Measurements from ENCODE around the gene RBM38. TPM values are rescaled to one million over a fixed set of nuclear protein-coding genes. Genes with fewer than 3 reads are reported as not detected.

The RBM38 gene
- polyA plus RNA-seq, 3 donors: 28.3 to 34.5 (median 32.6) TPM

GRCh38 chr20:57384953-57385761, 6.0 kb upstream of the RBM38 start:
- DNase-seq (ENCODE audit: extremely low read depth in 1 of 11, low read depth in 9 of 11, low spot score in 4 of 11): no peak

GRCh38 chr20:57385940-57386339, 5.3 kb upstream of the RBM38 start:
- DNase-seq (ENCODE audit: extremely low read depth in 1 of 11, low read depth in 9 of 11, low spot score in 4 of 11): no peak

- no peak for DNase-seq (ENCODE audit: extremely low read depth in 1 of 11, low read depth in 9 of 11, low spot score in 4 of 11)
These were observed 4.4 kb upstream of the RBM38 start for GRCh38 chr20:57386762-57387161.

DNA sequence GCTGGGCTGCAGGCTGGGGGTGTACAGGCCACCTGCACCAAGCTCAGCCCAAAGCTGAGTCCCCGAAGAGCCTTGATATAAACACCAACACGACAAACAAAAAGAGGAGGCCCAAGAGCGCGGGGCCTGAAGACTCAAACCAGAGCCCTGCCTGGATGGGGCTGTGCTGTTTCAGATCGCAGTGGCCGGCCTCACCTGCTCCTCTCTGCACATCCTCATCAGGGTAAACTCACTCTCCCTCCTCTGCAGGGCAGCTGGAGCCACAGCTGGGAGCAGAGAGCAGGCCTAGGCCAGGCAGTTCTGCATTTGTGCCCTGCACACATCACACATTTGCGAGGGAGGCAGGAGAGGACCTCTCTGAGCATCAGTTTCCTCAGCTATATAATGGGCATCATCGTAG, 3.7 kb upstream of the RBM38 start:
- no peak for DNase-seq (ENCODE audit: extremely low read depth in 1 of 11, low read depth in 9 of 11, low spot score in 4 of 11)

DNA sequence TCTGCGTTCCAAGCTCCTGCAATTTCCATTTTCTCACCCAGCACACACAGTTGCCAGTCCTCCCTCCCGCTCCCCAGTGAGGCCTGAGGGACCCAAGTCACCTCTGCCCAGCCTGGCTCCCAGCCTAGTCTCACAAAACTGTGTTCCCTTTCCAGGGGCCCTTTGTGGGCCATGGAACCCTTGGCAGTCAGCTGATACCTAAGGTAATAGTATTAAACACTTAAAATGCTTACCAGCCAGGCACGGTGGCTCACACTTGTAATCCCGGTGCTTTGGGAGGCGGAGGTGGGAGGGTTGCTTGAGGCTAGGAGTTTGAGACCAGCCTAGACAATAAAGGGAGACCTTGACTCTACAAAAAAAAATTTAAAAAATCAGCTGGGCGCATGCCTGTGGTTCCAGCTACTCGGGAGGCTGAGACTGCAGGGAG, 3.2 kb upstream of the RBM38 start:
- DNase-seq (ENCODE audit: extremely low read depth in 1 of 11, low read depth in 9 of 11, low spot score in 4 of 11): no peak

DNA sequence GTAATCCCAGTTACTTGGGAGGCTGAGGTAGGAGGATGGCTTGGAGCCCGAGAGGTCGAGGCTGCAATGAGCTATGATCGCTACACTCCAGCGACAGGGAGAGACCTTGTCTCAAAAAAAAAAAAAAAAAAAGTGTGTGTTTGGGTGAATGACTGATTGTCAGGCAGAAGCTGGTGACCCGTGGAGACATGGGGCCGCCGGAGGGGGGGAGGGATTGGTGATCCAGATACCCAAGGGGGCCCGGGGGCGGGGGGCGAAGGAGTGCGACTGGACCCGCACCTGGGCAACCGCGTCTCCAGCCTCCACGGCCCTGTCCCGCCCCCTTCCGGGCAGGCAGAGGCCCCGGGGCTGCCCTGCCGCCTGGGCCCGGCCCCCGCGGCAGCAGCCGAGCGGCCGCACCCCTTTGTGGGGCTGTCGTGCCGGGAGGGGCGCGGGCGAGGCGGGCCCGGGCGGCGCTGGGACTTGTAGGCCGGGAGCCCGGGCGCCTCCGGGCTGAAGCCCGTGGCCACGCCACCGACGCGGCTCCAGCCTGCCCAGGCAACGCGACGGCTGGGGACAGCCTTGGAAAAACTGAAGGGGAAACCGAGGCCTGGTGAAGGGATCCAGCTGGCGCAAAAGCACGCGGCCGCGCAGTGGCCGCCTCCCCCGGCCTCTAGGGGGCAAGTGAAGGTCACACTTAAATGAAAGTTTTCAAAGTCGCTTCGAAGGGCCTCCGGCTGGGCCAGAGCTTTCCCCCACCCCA, 2.1 kb upstream of the RBM38 start:
- peak in 7 of 11 donors; percentile 53 to 78 (median 67) for DNase-seq (ENCODE audit: extremely low read depth in 1 of 11, low read depth in 9 of 11, low spot score in 4 of 11)

- no peak for DNase-seq (ENCODE audit: extremely low read depth in 1 of 11, low read depth in 9 of 11, low spot score in 4 of 11)
These were observed 1.2 kb upstream of the RBM38 start for GRCh38 chr20:57389695-57390603.

DNA sequence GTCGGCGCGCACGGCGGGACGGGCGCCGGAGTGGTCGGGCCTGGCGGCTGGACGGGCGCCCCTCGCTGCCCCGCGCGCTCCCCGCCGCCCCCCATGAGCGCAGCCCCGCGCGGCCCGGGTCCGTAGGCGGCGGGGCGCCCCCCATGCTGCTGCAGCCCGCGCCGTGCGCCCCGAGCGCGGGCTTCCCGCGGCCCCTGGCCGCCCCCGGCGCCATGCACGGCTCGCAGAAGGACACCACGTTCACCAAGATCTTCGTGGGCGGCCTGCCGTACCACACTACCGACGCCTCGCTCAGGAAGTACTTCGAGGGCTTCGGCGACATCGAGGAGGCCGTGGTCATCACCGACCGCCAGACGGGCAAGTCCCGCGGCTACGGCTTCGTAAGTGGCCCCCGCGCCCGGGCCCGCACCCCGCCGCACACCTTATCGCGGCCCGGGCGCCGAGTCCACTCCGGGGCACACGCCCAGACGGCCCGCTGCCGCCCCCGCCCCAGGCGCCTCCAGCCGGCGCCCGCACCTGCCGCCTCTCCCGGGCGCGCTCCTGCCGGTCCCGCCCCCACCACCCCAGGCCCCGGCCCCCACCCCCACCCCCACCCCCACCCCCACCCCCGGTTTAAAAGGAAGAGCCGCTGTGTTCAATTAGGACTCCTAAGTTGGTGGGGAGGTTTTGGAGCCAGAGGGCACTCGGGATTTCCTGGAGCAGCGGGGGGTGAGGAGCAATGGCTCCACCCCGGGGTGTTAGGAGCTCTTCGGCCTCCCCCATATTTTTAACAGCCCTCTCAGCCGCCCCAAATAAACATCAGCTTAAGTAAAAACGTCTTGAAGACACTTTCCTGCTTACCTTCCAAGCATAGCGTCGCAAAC, 474 bp downstream of the RBM38 start:
- DNase-seq (ENCODE audit: extremely low read depth in 1 of 11, low read depth in 9 of 11, low spot score in 4 of 11): no peak

DNA sequence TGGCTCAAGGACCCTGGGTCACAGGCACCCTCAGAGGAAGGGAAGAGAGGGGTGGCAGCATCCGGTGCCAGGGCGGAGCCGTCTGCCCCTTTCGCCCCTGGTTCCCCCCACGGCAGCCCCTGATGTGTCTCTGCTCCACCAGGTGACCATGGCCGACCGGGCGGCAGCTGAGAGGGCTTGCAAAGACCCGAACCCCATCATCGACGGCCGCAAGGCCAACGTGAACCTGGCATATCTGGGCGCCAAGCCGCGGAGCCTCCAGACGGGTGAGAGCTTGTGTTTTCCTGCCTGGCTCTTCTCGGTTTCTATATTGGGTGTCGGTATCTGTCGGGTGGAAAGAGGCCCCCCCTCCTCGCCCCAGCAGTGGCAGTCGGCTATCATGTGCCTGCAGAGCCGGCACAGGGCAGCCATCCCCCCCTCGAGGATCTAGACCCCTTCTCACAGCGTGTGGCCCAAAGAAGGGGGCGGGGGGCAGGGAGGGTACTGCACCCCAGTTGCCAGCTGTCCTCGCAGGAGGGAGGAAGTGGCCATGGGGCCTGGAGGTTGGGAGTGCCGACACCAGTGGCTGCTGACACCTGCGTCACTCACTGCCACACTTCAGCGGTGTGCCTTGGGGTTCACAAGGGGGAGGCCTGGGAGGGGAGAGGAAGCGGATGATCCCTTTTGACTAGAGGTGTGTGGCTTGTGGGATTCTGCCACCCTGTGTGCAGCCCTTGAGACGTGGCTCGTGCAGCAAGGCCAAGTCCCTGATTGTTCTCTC, 1.5 kb downstream of the RBM38 start:
- no peak for DNase-seq (ENCODE audit: extremely low read depth in 1 of 11, low read depth in 9 of 11, low spot score in 4 of 11)

DNA sequence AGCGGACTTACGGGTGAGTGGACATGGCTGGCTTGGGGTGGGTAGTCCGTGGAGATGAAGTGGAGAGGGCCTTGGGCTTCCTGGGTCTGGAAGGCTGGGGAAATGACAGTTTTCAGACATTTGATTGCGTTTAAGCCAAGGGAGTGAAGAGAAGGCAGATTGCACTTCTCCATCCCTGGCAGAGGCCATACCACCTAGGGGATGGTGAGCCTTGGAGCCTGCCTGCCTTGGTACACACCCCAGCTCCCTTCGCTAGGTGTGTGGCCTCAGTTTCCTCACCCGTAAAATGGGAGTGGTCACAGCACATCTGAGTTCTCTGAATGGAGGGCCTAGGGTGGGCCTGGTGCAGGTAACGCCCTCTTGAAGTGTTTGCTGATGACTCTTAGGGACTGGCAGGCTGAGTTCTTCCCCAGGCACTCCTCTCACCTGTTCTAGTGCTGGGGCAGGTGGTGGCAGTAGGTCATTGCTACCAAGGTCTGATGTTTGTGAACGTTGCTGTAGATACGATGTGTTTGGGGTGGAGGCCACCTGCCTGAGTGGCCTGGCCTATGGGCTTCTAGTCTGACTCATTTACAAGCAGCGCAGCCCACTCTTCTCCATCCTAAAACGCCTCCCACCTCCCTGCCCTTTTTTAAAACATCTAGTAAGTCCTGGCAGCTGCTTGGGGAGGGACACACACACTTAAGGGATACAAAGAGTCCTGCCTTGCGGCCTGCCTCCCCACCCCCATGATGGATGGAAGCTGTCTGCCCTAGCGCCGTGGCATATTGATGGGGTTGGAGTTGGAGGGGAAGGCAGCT, 2.3 kb downstream of the RBM38 start:
- no peak for DNase-seq (ENCODE audit: extremely low read depth in 1 of 11, low read depth in 9 of 11, low spot score in 4 of 11)

- no peak for DNase-seq (ENCODE audit: extremely low read depth in 1 of 11, low read depth in 9 of 11, low spot score in 4 of 11)
These were observed 3.2 kb downstream of the RBM38 start for GRCh38 chr20:57394121-57395082.

- DNase-seq (ENCODE audit: extremely low read depth in 1 of 11, low read depth in 9 of 11, low spot score in 4 of 11): no peak
These were observed 4.1 kb downstream of the RBM38 start for GRCh38 chr20:57395111-57395966.

DNA sequence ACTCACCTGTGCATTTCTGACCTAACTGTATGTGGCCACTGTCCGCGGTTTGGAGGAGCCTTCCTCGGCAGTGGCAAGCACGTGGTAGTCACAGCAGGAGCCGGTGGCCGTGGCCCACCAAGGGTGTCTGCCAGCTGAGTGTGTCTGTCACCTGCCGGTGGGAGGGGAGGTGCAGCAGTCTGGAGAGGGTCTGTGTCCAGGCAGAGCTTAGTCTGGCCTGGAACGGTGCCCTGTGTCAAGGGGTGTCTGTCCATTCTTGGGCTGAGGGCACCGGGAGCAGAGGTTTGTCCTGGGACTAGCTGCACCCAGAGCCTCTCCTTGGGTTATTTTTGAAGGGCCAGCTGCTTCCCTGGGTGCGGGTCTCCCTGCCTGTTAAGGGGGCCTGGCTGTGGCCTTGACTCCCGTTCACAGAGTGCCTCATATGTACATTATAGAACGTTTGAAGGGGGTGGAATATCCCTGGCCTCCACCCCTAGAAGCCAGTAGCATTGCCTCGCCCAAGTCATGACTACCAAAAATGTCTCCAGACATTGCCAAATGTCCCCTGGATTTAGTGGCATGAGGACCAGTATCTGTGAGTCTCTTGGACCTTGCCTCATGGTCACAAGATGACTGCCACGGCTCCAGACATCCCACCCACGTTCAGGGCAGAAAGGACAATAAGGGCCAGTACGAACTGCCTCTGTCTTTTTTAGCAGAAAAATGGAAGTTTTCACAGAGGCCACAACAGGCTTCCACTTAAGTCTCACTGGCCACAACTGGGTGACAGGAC, 5.2 kb downstream of the RBM38 start:
- no peak for DNase-seq (ENCODE audit: extremely low read depth in 1 of 11, low read depth in 9 of 11, low spot score in 4 of 11)

DNA sequence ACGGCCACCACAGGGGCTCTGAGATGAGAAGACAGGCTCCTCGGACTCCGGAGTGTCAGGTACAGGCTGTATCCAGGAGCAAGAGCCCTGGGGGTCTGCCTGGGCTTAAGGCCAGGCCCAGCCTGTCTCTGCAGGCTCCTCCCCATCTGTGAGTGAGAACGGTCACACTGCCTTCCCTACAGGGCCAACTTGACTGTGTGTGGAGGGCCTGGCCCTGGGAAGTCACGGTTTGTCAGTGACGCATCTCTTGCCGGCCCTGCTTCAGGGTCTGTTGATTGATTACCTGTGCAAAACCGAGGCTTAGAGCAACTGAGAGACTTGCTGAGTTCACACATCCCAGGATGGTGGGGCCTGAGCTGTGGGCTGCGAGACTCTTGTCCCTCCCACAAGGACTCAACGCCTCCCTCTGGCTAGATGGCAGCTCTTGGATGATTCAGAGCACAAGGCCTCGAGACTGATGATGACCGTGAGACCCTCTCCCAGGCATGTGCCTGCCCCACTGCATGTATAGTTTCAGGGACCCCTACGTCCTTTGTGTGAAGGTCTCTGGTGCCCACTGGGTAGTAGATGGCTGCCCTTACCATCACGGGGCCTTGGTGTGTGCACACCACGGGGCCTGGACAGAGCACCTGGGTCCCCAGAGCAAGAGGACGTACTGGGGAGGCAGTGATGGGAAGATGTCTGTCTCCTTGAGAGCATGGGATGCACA, 5.9 kb downstream of the RBM38 start:
- no peak for DNase-seq (ENCODE audit: extremely low read depth in 1 of 11, low read depth in 9 of 11, low spot score in 4 of 11)
